NCI-H1694 (cell line): Measurements from ENCODE around the gene PRKAR1B.

Source experiments
- DNase-seq: peaks from one replicate; lab custom pipeline; 2025; lab: John Stamatoyannopoulos, UW

Gene PRKAR1B

GRCh38 chr7:691361-692045 lies 35.6 kb downstream of the PRKAR1B start:
- no peak for DNase-seq

- DNase-seq = no peak
Observed at GRCh38 chr7:690478-691360, 36.4 kb downstream of the PRKAR1B start.

GRCh38 chr7:685540-685939 lies 41.5 kb downstream of the PRKAR1B start:
- DNase-seq = no peak

- no peak for DNase-seq
Observed at GRCh38 chr7:684416-684815, 42.7 kb downstream of the PRKAR1B start.

- no peak for DNase-seq
Observed at GRCh38 chr7:683526-684205, 43.4 kb downstream of the PRKAR1B start.

GRCh38 chr7:682810-683209 lies 44.3 kb downstream of the PRKAR1B start:
- no peak for DNase-seq

GRCh38 chr7:681551-682307 lies 45.4 kb downstream of the PRKAR1B start:
- DNase-seq = no peak

- no peak for DNase-seq
Observed at GRCh38 chr7:680411-681127, 46.5 kb downstream of the PRKAR1B start.

- no peak for DNase-seq
Observed at GRCh38 chr7:676972-677385, 50.1 kb downstream of the PRKAR1B start.

GRCh38 chr7:676246-676971 lies 50.7 kb downstream of the PRKAR1B start:
- no peak for DNase-seq

GRCh38 chr7:674454-675410 lies 52.3 kb downstream of the PRKAR1B start:
- DNase-seq = no peak

- no peak for DNase-seq
Observed at GRCh38 chr7:673681-674453, 53.2 kb downstream of the PRKAR1B start.

- DNase-seq = no peak
Observed at GRCh38 chr7:672891-673290, 54.2 kb downstream of the PRKAR1B start.

- DNase-seq = no peak
Observed at GRCh38 chr7:671415-672042, 55.6 kb downstream of the PRKAR1B start.

GRCh38 chr7:670501-671390 lies 56.3 kb downstream of the PRKAR1B start:
- DNase-seq = no peak

GRCh38 chr7:668958-669357 lies 58.1 kb downstream of the PRKAR1B start:
- DNase-seq = no peak
